GM19099 (cell line): Measurements from ENCODE around the gene MINK1.

Source experiments
- POLR2A ChIP-seq: IDR thresholded peaks from 3 replicates; pipeline ENCODE4 v1.6.1; 2011; ENCODE audit warnings: low read depth; ENCODE audit not compliant: insufficient read length; ENCODE audit errors: extremely low read depth

MINK1 gene

GRCh38 chr17:4833178-4833940 is at the start of gene MINK1:
TSS of gene MINK1 (plus strand) at chr17:4833340. CDS start at chr17:4833584, 244 bp downstream.
- peak; percentile 77 for TF ChIP-seq POLR2A

- no peak for TF ChIP-seq POLR2A
Measured at GRCh38 chr17:4785311-4786105, 47.6 kb upstream of the MINK1 start.

GRCh38 chr17:4786106-4786511 is 47.0 kb upstream of the MINK1 start, which contains the start of gene VMO1:
TSS of gene VMO1 (minus strand) at chr17:4786364. CDS start at chr17:4786352, 12 bp downstream.
- no peak for TF ChIP-seq POLR2A

GRCh38 chr17:4786516-4786915 is 46.6 kb upstream of the MINK1 start:
- TF ChIP-seq POLR2A, result no peak

GRCh38 chr17:4788159-4788806 is 44.9 kb upstream of the MINK1 start:
- TF ChIP-seq POLR2A, result no peak

GRCh38 chr17:4788807-4789700 is 44.1 kb upstream of the MINK1 start, which contains the start of gene GLTPD2:
TSS of gene GLTPD2 (plus strand) at chr17:4788964. CDS start at chr17:4789012, 48 bp downstream.
- no peak for TF ChIP-seq POLR2A

GRCh38 chr17:4789701-4789950 is 43.5 kb upstream of the MINK1 start:
- TF ChIP-seq POLR2A, result no peak

GRCh38 chr17:4789951-4790704 is 43.0 kb upstream of the MINK1 start:
- TF ChIP-seq POLR2A, result peak; percentile 61

GRCh38 chr17:4790705-4791088 is 42.4 kb upstream of the MINK1 start:
- TF ChIP-seq POLR2A, result no peak

GRCh38 chr17:4795168-4795567 is 38.0 kb upstream of the MINK1 start:
- no peak for TF ChIP-seq POLR2A

- no peak for TF ChIP-seq POLR2A
Measured at GRCh38 chr17:4796552-4796920, 36.6 kb upstream of the MINK1 start.

GRCh38 chr17:4800462-4801196 is 32.5 kb upstream of the MINK1 start:
- TF ChIP-seq POLR2A, result no peak

GRCh38 chr17:4802228-4802627 is 30.9 kb upstream of the MINK1 start, which contains the start of gene C17orf114:
TSS of gene C17orf114 (minus strand) at chr17:4802328.
- no peak for TF ChIP-seq POLR2A
